Thyroid gland (tissue), 4 donors: ENCODE measurements around the gene METRNL.

Experiments used
- CTCF ChIP-seq, 6 experiments: fragments of 200-600 bp in 3 of 6; fragments of 450-650 bp in 3 of 6; sonication (generic) in 3 of 6; IDR thresholded peaks; one replicate each; pipeline ENCODE4 v1.5.1; 2016 to 2019; ENCODE audit warnings: antibody characterized with exemption in 6 of 6, mild to moderate bottlenecking in 2 of 6, inconsistent platforms in 1 of 6, moderate library complexity in 1 of 6
- POLR2A ChIP-seq, 2 donors: fragments of 450-650 bp; IDR thresholded peaks; one replicate each; pipeline ENCODE4 v1.6.1; 2017; ENCODE audit warnings: antibody characterized with exemption in 2 of 2, mild to moderate bottlenecking in 2 of 2, moderate library complexity in 1 of 2

- no peak for TF ChIP-seq CTCF (IDR thresholded peaks at IDR 0.05)
- TF ChIP-seq POLR2A (IDR thresholded peaks at IDR 0.05): no peak
These were observed 26.1 kb downstream of the METRNL start for GRCh38 chr17:83105512-83105911.
